Liver (tissue), 9 donors: ENCODE data around the gene CAT. TPM values are rescaled to one million over a fixed set of nuclear protein-coding genes. Genes with fewer than 3 reads are reported as not detected.

Source experiments
- DNase-seq: peaks from one replicate; pipeline ENCODE4 v3.0.0-alpha.2; 2017; ENCODE audit warnings: low spot score
- H3K27ac ChIP-seq, 2 donors: one replicate each; pipeline ENCODE4 v1.7.0; 2013; ENCODE audit warnings: inconsistent platforms in 2 of 2, low read length in 2 of 2, control low read depth in 1 of 2, low read depth in 1 of 2, mild to moderate bottlenecking in 1 of 2
- H3K27me3 ChIP-seq, 4 donors: one replicate each; pipeline versions ENCODE4 v1.6.1 to v1.7.0; 2013; ENCODE audit warnings: low read length in 3 of 4, inconsistent platforms in 1 of 4, mild to moderate bottlenecking in 1 of 4, moderate library complexity in 1 of 4; ENCODE audit not compliant: control insufficient read depth in 4 of 4, insufficient read depth in 4 of 4
- H3K36me3 ChIP-seq, 4 donors: one replicate each; pipeline versions ENCODE4 v1.6.1 to v1.7.0; 2013; ENCODE audit warnings: low read length in 3 of 4, mild to moderate bottlenecking in 3 of 4, low read depth in 1 of 4, moderate library complexity in 1 of 4; ENCODE audit not compliant: control insufficient read depth in 4 of 4, insufficient read depth in 3 of 4
- H3K4me1 ChIP-seq, 4 donors: one replicate each; pipeline versions ENCODE4 v1.6.1 to v1.7.0; 2013; ENCODE audit warnings: low read length in 3 of 4, mild to moderate bottlenecking in 3 of 4, moderate library complexity in 1 of 4; ENCODE audit not compliant: control insufficient read depth in 4 of 4, insufficient read depth in 4 of 4
- H3K4me3 ChIP-seq, 3 donors: one replicate each; pipeline versions ENCODE4 v1.6.1 to v1.7.0; 2013; ENCODE audit warnings: low read length in 3 of 3, control low read depth in 1 of 3, low read depth in 1 of 3, mild to moderate bottlenecking in 1 of 3
- H3K9ac ChIP-seq, 2 donors: one replicate each; pipeline ENCODE4 v1.7.0; 2013; ENCODE audit warnings: low read length in 2 of 2, mild to moderate bottlenecking in 2 of 2, moderate library complexity in 2 of 2, control low read depth in 1 of 2, low read depth in 1 of 2
- H3K9me3 ChIP-seq, 4 donors: one replicate each; pipeline versions ENCODE4 v1.6.1 to v1.7.0; 2013; ENCODE audit warnings: low read length in 3 of 4; ENCODE audit not compliant: control insufficient read depth in 4 of 4
- CTCF ChIP-seq: fragments of 150-350 bp; IDR thresholded peaks from 2 replicates; pipeline ENCODE4 v1.5.1; 2017; ENCODE audit warnings: improper control_type of control experiment, low read depth, low read length; ENCODE audit not compliant: missing input control
- EGR1 ChIP-seq, 2 donors: IDR thresholded peaks; 2 replicates each; pipeline ENCODE4 v1.6.1; 2016 to 2018; ENCODE audit warnings: antibody characterized with exemption in 2 of 2, low read depth in 2 of 2
- FOXA1 ChIP-seq: IDR thresholded peaks from 2 replicates; pipeline ENCODE4 v1.6.1; 2016; ENCODE audit warnings: antibody characterized with exemption
- FOXA2 ChIP-seq: IDR thresholded peaks from 2 replicates; pipeline ENCODE4 v1.6.1; 2016; ENCODE audit warnings: antibody characterized with exemption
- GABPA ChIP-seq, 2 donors: IDR thresholded peaks in 1 of 2; conservative IDR thresholded peaks in 1 of 2; 2 replicates each; pipeline ENCODE4 v1.6.1; 2016; ENCODE audit warnings: antibody characterized with exemption in 2 of 2, mild to moderate bottlenecking in 1 of 2, moderate library complexity in 1 of 2
- HNF4A ChIP-seq, 2 donors: conservative IDR thresholded peaks; 2 replicates each; pipeline ENCODE4 v1.6.1; 2016; ENCODE audit warnings: antibody characterized with exemption in 2 of 2, mild to moderate bottlenecking in 2 of 2
- HNF4G ChIP-seq: IDR thresholded peaks from 2 replicates; pipeline ENCODE4 v1.6.1; 2016; ENCODE audit warnings: antibody characterized with exemption
- JUND ChIP-seq, 2 donors: IDR thresholded peaks; 2 replicates each; pipeline ENCODE4 v1.6.1; 2016; ENCODE audit warnings: antibody characterized with exemption in 2 of 2
- NR2F2 ChIP-seq: IDR thresholded peaks from 2 replicates; pipeline ENCODE4 v1.6.1; 2016; ENCODE audit warnings: antibody characterized with exemption
- RAD21 ChIP-seq, 2 donors: IDR thresholded peaks; 2 replicates each; pipeline ENCODE4 v1.6.1; 2016; ENCODE audit warnings: antibody characterized with exemption in 2 of 2, mild to moderate bottlenecking in 2 of 2
- RXRA ChIP-seq, 2 donors: IDR thresholded peaks; 2 replicates each; pipeline ENCODE4 v1.6.1; 2017 to 2018; ENCODE audit warnings: antibody characterized with exemption in 2 of 2, mild to moderate bottlenecking in 1 of 2
- SP1 ChIP-seq: IDR thresholded peaks from 2 replicates; pipeline ENCODE4 v1.6.1; 2018; ENCODE audit warnings: antibody characterized with exemption, mild to moderate bottlenecking
- TAF1 ChIP-seq: conservative IDR thresholded peaks from 2 replicates; pipeline ENCODE4 v1.6.1; 2016; ENCODE audit warnings: antibody characterized with exemption, mild to moderate bottlenecking
- YY1 ChIP-seq: IDR thresholded peaks from 2 replicates; pipeline ENCODE4 v1.6.1; 2016; ENCODE audit warnings: antibody characterized with exemption, mild to moderate bottlenecking
- ZBTB33 ChIP-seq: IDR thresholded peaks from 2 replicates; pipeline ENCODE4 v1.6.1; 2016; ENCODE audit warnings: antibody characterized with exemption
- WGBS: extraction: QIAGEN DNeasy Blood & Tissue Kit; methylation state at CpG from one replicate; pipeline ENCODE4 v1.1.7; 2013; 5-methylcytosine and 5-hydroxymethylcytosine counted together
- polyA plus RNA-seq, 2 donors: library from polyadenylated mRNA; stranded (reverse) in 1 of 2; unstranded in 1 of 2; fragments of 200-250 nt in 1 of 2; fragments of >200 nt in 1 of 2; fragmentation: Nextera tagmentation in 1 of 2; extraction: Ambion mirVana in 1 of 2; gene quantifications; one replicate each; pipeline versions ENCODE4 v1.2.1 to v1.2.3, GENCODE V29; 2013 to 2015
- total RNA-seq, 2 donors: library from RNA; depleted of rRNA; stranded (reverse); fragments of >200 nt; gene quantifications; one replicate each; pipeline ENCODE4 v1.2.3, GENCODE V29; 2014
- TF ChIP-seq, protein P1 (sequence below): IDR thresholded peaks from 2 replicates; pipeline ENCODE4 v1.6.1; 2016; ENCODE audit warnings: antibody characterized with exemption
- TF ChIP-seq, protein P2 (sequence below): IDR thresholded peaks from 2 replicates; pipeline ENCODE4 v1.6.1; 2016; ENCODE audit warnings: antibody characterized with exemption, mild to moderate bottlenecking
- TF ChIP-seq, protein P3 (sequence below): IDR thresholded peaks from 2 replicates; pipeline ENCODE4 v1.6.1; 2016; ENCODE audit warnings: antibody characterized with exemption
- donor health status: healthy.
- donor health status: healthy.
- donor health status: healthy.
- donor health status: healthy.
- donor health status: healthy.

CAT gene
- total and polyA plus RNA-seq, 4 donors, result 270 to 620 (median 388) TPM

DNA sequence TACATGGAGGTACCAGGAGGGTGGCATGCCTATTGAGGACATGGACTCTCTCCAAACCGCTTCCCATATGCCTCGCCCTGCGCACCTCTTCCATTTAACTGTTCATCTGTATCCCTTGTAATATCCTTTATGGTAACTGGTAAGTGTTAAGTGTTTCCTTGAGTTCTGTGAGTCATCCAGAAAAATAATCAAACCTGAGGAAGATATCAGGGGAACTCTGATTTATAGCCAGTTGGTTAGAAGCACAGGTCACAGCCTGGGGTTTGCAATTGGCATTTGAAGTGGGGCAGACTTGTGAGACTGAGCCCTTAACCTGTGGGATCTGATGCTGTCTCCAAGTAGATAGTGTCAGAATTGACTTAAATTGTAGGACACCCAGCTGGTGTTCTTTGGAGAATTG lies 27.6 kb upstream of the CAT start:
- no peak for DNase-seq
- H3K4me3 ChIP-seq, result no peak overlapping the region
- peaks cover 0 to 7% (median 5%) of the 10 kb centered on the region in 4 donors for H3K9me3 ChIP-seq
- no peaks in the 10 kb centered on the region for H3K36me3 ChIP-seq
- no peaks in the 10 kb centered on the region for H3K27me3 ChIP-seq
- TF ChIP-seq FOXA2 (no peak), JUND (IDR thresholded peaks at IDR 0.05) (no peak), RAD21 (IDR thresholded peaks at IDR 0.05) (no peak), CTCF (no peak), NR2F2 (no peak), ZBTB33 (no peak), RXRA (IDR thresholded peaks at IDR 0.05) (no peak), EGR1 (IDR thresholded peaks at IDR 0.05; ENCODE audit: low read depth in 2 of 2) (no peak), HNF4A (conservative IDR thresholded peaks at IDR 0.05) (no peak), GABPA (IDR thresholded peaks at IDR 0.05 in 1 of 2, conservative IDR thresholded peaks at IDR 0.05 in 1 of 2) (no peak), TAF1 (no peak), YY1 (no peak)
- TF ChIP-seq, protein P1, sequence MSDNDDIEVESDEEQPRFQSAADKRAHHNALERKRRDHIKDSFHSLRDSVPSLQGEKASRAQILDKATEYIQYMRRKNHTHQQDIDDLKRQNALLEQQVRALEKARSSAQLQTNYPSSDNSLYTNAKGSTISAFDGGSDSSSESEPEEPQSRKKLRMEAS, result no peak
- TF ChIP-seq, protein P2, sequence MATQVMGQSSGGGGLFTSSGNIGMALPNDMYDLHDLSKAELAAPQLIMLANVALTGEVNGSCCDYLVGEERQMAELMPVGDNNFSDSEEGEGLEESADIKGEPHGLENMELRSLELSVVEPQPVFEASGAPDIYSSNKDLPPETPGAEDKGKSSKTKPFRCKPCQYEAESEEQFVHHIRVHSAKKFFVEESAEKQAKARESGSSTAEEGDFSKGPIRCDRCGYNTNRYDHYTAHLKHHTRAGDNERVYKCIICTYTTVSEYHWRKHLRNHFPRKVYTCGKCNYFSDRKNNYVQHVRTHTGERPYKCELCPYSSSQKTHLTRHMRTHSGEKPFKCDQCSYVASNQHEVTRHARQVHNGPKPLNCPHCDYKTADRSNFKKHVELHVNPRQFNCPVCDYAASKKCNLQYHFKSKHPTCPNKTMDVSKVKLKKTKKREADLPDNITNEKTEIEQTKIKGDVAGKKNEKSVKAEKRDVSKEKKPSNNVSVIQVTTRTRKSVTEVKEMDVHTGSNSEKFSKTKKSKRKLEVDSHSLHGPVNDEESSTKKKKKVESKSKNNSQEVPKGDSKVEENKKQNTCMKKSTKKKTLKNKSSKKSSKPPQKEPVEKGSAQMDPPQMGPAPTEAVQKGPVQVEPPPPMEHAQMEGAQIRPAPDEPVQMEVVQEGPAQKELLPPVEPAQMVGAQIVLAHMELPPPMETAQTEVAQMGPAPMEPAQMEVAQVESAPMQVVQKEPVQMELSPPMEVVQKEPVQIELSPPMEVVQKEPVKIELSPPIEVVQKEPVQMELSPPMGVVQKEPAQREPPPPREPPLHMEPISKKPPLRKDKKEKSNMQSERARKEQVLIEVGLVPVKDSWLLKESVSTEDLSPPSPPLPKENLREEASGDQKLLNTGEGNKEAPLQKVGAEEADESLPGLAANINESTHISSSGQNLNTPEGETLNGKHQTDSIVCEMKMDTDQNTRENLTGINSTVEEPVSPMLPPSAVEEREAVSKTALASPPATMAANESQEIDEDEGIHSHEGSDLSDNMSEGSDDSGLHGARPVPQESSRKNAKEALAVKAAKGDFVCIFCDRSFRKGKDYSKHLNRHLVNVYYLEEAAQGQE, result no peak
- H3K4me1 ChIP-seq, result peaks cover 3 to 44% (median 27%) of the 10 kb centered on the region in 4 donors
- H3K27ac ChIP-seq, result no peak overlapping the region
- no peak overlapping the region for H3K9ac ChIP-seq
- 81% methylated on average over 3 of the region's 3 CpGs for WGBS

DNA sequence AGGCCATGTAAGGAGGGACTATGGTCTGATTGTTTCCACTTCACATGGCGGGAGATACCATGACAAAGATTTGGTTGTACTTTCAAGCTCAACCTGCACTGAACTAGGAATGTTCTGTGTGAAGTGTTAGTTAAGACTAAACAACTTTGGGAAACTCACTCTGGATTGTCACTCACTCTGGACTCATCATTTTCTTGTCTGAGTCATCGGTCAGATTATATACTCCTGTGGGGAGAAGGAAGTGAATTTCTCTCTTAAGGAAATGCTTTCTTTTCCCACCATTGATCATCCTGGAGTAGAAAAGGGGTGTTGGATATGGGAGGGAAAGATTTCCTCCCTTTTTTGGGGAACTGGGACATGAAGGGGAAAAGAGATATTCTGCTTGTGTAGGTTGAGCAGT lies 26.9 kb upstream of the CAT start:
- Histone ChIP-seq H3K9ac (no peak overlapping the region), H3K27me3 (no peaks in the 10 kb centered on the region), H3K4me3 (no peak overlapping the region), H3K9me3 (peaks cover 0 to 7% (median 5%) of the 10 kb centered on the region in 4 donors), H3K36me3 (no peaks in the 10 kb centered on the region), H3K27ac (no peak overlapping the region), H3K4me1 (peaks cover 3 to 45% (median 28%) of the 10 kb centered on the region in 4 donors)
- no peak for DNase-seq
- WGBS, result 93% methylated on average over 2 of the region's 2 CpGs
- TF ChIP-seq EGR1 (IDR thresholded peaks at IDR 0.05; ENCODE audit: low read depth in 2 of 2), result no peak
- no peak for TF ChIP-seq GABPA (IDR thresholded peaks at IDR 0.05 in 1 of 2, conservative IDR thresholded peaks at IDR 0.05 in 1 of 2)
- no peak for TF ChIP-seq SP1
- TF ChIP-seq, protein P1, result no peak
- TF ChIP-seq, protein P3, sequence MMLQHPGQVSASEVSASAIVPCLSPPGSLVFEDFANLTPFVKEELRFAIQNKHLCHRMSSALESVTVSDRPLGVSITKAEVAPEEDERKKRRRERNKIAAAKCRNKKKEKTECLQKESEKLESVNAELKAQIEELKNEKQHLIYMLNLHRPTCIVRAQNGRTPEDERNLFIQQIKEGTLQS, result no peak
- TF ChIP-seq FOXA1, result no peak
- TF ChIP-seq ZBTB33, result no peak
- TF ChIP-seq TAF1, result no peak
- TF ChIP-seq, protein P2, result no peak
- TF ChIP-seq NR2F2, result no peak
- TF ChIP-seq HNF4G, result no peak
- TF ChIP-seq HNF4A (conservative IDR thresholded peaks at IDR 0.05), result no peak
- TF ChIP-seq YY1, result no peak
